ENCODE measurements around the gene TRMU. TPM values are rescaled to one million over a fixed set of nuclear protein-coding genes. Genes with fewer than 3 reads are reported as not detected.

Gene TRMU
- total and polyA plus RNA-seq, 2 donors (not counting 3 experiments of a cell fraction or from before 2014, with no cell fraction given): 42.4 to 65.7 TPM

- no peaks in the 10 kb centered on the region for H3K79me2 ChIP-seq (ENCODE audit: control insufficient read depth, insufficient read depth, low read length)
- peaks cover 3 to 6% of the 10 kb centered on the region in 2 experiments for H3K36me3 ChIP-seq (ENCODE audit: control insufficient read depth in 2 of 2, extremely low read depth in 1 of 2, insufficient read depth in 2 of 2, low read length in 2 of 2)
- intact Hi-C loops (cut with micrococcal nuclease): no loop called here
- H3K4me3 ChIP-seq (replicated peaks in 1 of 3; ENCODE audit: insufficient read depth in 1 of 3, low read depth in 1 of 3, low read length in 3 of 3): no peak overlapping the region
- BruUV-seq (replicated peaks): no TSS peak
- no peaks in the 10 kb centered on the region for H3K9me3 ChIP-seq (replicated peaks; ENCODE audit: control insufficient read depth, insufficient read depth, low read length)
- H2AFZ ChIP-seq (ENCODE audit: low read depth, low read length): no peak overlapping the region
- H3K9me1 ChIP-seq (replicated peaks; ENCODE audit: control insufficient read depth, extremely low read depth, insufficient read depth, low read length): no peaks in the 10 kb centered on the region
- H3K4me1 ChIP-seq (ENCODE audit: control insufficient read depth, extremely low read depth, insufficient read depth, low read length): no peaks in the 10 kb centered on the region
- no peak for DNase-seq (ENCODE audit: low read depth, low spot score)
- H3K9ac ChIP-seq (replicated peaks; ENCODE audit: extremely low read depth, insufficient read depth, low read length): no peak overlapping the region
- H4K20me1 ChIP-seq (replicated peaks; ENCODE audit: control insufficient read depth, extremely low read depth, insufficient read depth, low read length): no peaks in the 10 kb centered on the region
- no peaks in the 10 kb centered on the region for H3K27me3 ChIP-seq (ENCODE audit: control insufficient read depth in 2 of 2, insufficient read depth in 2 of 2, low read length in 2 of 2)
- TF ChIP-seq MYC (IDR thresholded peaks at IDR 0.05; ENCODE audit: low read depth, low read length) (no peak), POLR2AphosphoS5 (IDR thresholded peaks at IDR 0.05; ENCODE audit: insufficient read depth, low read depth, low read length) (no peak), GATA2 (IDR thresholded peaks at IDR 0.05; ENCODE audit: insufficient read depth, insufficient read length, low read depth, low read length) (no peak), POLR2A (IDR thresholded peaks at IDR 0.05; ENCODE audit: low read depth, low read length) (no peak), EZH2 (IDR thresholded peaks at IDR 0.05; ENCODE audit: borderline replicate concordance, low read depth, low read length, severe bottlenecking) (no peak), CTCF (IDR thresholded peaks at IDR 0.05; ENCODE audit: extremely low read depth in 1 of 2, insufficient read depth in 1 of 2, low read depth in 1 of 2, low read length in 2 of 2) (no peak), JUN (IDR thresholded peaks at IDR 0.05; ENCODE audit: borderline replicate concordance, insufficient read depth, insufficient read length, low read depth) (no peak), FOS (IDR thresholded peaks at IDR 0.05; ENCODE audit: borderline replicate concordance, insufficient read depth, low read length) (no peak)
- TF ChIP-seq, protein P1, sequence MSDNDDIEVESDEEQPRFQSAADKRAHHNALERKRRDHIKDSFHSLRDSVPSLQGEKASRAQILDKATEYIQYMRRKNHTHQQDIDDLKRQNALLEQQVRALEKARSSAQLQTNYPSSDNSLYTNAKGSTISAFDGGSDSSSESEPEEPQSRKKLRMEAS (IDR thresholded peaks at IDR 0.05; ENCODE audit: insufficient read depth, insufficient read length): no peak
- H3K4me2 ChIP-seq (ENCODE audit: insufficient read depth, low read length): no peak overlapping the region
- FAIRE-seq: no peak
- H3K27ac ChIP-seq (ENCODE audit: insufficient read depth, low read depth, low read length): no peak overlapping the region
- dilution Hi-C loops (cut with MboI; ENCODE audit: extremely low pct_ligation_motif_present, low sequenced_read_pairs): no loop called here
- CTCF ChIA-PET: interaction anchor here (1.2 to 6.0 kb wide), 2 partner anchors 9 to 183 kb away, joined by 3 to 43 read pairs; no protein-coding TSS in a partner anchor
- POLR2A ChIA-PET: interaction anchor here (1.1 kb wide), 1 partner anchor 9 kb away, joined by 3 read pairs; no protein-coding TSS in a partner anchor
These were observed 23.8 kb downstream of the TRMU start for GRCh38 chr22:46359362-46359761.

Data from endothelial cell of umbilical vein (primary cell).